Activated effector memory CD4-positive, alpha-beta T cell treated with anti-CD3 and anti-CD28 coated beads, Interleukin-2, amount 50 U/mL, for 16 hours (primary cell): ENCODE measurements around the gene SNRK.

ENCODE experiments used
- DNase-seq: peaks from one replicate; pipeline ENCODE4 v3.0.0-alpha.2; 2020

Gene SNRK

DNA sequence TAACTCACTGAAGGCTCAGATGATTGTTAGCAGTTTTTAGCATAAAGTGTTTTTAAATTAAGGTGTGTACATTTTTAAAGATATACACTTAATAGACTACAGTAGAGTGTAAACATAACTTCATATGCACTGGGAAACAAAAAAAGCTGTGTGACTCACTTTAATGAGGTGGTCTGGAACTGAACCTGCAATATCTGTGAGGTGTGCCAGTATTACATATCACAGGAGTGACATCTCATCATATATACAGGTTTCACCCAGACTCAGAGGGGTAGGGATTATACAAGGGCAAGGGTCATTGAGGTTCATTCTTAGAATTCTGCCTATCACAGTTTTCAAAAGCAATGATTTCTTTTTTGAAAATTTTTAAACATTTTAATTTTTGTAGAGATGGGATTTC, 7.3 kb upstream of the SNRK start:
- DNase-seq: no peak

DNA sequence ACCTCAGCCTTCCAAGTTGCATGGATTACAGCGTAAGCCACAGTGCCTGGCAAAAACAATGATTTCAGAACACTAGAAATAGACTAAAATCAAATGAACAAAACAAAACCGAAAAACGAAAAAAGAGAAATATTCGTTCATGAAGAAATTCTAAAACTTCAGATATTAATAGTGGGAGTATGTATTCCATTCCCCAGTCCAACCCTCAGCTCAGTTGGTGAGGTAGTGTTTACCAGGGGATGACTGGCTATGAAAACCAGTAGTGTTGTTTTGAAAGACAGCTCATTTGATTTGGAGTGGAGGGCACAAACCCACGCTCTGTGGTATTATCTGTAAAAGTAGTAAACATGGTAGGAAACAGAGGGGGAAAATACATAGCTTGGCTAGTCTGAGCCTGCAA, 6.8 kb upstream of the SNRK start:
- DNase-seq: no peak

DNA sequence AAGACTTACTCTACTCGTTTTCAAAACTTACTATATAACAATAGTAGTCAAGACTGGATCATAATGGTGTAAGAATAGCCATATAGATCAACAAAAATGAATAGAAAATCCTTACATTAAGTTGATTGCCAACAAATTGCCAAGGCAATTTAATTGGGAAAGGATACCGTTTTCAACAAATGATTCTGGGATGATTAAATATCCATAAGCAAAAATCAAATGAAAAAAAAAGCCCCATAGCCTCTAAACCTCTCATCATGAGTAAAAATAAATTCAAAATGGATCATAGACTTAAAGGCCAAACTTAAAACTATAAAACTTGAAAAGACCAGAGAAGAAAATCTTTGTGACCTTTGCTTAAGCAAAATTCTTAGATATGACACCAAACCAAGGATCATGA, 5.3 kb upstream of the SNRK start:
- no peak for DNase-seq

DNA sequence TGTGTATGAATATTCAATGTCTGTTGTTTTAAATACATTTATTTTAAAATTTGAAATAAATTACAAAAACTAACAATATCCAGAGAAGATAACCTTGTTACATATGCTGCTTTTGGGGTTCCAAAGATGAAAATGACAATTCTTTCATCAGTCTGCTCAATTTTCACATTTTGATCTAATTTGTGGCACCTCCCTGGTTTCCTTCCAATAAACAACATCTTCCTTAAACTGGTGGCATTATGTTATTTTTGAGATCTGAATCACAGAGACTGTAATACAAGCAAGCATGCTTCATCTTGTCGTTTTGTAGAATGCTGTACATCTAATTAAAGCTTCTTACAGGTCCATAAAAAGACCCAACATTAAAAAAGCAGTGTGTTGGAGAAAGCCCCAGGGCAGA, 2.2 kb upstream of the SNRK start:
- no peak for DNase-seq

DNA sequence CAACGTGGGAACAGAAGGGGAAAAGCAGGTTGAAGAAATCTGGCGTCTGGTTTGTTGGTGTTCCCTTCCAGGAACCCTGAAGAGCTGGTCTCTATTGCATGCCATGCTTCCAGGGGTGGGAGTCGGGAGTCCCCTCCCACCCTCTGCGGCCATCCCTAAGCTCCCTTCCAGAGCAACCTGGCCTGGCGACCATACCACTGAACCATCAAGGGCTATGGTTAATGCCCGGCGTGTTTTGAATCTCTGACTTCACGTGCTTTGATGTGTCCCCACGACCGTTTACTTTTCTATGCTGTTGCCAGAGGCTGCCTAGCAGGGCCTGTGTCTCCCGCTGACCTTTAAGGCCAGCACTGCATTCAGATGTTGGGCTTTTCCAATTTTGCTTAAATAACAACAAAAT, 696 bp upstream of the SNRK start:
- no peak for DNase-seq

DNA sequence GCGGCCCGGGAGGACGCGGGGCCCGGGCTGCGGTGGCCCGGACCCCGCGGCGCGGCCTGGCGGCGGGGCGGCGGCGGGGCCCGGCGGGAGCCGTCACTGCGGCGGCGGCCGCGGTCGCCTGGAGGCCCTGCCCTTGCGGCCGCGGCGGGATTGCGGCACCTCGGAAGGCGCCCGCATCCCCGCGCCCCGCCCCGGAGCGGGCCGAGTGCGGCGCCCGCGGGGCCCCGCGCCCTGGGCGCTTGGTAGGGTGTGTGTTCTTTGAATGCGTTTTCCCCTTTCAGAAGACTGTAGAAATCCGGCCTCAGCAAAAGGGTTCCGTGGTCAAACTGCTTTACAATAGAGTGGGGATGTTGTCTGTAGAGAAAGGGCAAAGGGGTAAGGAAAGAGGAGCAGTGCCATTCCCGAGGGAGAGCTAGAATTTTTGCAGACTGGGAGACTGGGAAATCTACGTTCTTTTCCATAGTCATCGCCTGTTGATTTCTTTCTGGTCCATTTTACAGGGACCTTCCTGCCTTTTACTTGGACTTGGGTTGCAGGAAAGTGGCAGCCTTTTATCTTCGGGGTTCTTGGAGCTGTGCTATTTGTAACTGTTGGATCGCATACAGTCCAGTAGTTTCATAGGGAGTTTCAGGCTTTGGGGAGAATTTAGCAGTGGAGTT, 630 bp downstream of the SNRK start:
- DNase-seq: peak; percentile 76

DNA sequence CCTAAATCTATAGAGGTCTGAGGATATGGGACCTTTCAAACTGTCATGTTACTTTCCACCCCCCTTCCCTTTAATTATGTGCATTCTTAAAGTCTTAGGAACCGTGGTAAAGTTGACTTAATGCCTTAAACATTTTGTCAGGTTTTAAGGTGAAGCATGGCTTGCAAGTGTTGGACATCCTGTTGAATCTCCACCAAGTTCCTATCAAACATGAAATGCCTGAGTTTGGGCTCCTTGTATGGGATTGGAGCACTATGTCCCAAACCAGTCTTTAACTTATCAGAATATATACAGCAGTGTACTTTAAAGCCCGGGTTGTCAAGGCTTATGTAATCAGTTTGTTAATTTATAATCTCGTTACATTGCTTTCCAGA, 1.1 kb downstream of the SNRK start:
- DNase-seq: no peak

DNA sequence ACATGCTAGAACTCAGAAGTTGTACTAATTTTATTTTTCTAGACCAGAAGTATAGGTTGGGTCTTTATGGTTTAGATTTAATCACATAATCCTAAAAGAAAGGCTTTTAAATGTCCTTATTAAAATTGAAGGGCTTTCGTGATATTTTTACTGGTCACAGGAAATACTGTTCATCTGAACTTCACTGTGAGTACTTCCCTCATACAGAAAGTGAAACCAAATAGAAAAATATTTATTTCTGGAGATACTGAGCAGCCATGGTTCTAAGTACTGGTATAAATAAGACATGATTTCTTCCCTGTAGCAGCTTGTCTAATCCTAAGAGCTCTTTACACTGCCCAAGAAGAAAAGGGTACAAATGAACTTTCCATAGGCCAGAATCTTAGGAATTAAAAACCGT, 2.0 kb downstream of the SNRK start:
- DNase-seq: no peak

DNA sequence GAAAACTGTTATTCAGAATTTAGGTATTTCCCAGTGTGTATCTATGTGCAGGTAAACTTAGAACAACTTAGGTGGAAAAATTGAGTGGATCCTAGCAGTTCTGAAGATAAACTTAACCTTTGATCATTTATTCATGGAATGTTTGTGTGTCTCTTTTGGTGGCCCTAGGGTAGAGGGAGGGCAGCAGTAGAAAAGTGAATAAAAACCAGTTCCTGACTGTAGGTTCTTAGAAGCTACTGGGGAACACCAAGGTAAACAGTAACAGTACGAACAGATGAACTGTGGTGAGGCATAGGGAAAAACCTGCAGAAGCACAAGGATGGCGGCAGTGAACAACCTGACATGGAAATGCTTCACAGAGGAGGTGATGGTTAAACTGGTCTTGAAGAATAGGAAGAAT, 2.5 kb downstream of the SNRK start:
- no peak for DNase-seq

DNA sequence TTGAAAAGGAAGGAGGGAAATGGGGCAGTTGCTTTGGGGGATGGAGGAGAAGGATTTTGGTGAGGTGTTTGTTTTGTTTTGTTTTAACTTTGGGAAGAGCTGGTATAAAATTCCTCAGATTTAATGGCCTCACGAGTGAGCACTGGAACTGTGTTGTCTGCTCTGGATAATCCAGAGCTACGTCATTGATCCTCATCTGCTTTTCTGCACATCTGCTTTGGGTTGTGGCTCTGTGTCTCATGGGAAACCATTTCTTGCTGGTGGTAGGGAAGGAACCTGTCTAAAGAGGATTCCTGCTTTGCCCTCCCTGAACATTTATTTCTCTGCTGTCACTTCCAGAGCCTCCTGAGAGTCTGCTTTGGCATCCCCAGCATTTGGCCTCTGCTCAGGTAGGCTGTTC, 3.1 kb downstream of the SNRK start:
- DNase-seq: no peak

DNA sequence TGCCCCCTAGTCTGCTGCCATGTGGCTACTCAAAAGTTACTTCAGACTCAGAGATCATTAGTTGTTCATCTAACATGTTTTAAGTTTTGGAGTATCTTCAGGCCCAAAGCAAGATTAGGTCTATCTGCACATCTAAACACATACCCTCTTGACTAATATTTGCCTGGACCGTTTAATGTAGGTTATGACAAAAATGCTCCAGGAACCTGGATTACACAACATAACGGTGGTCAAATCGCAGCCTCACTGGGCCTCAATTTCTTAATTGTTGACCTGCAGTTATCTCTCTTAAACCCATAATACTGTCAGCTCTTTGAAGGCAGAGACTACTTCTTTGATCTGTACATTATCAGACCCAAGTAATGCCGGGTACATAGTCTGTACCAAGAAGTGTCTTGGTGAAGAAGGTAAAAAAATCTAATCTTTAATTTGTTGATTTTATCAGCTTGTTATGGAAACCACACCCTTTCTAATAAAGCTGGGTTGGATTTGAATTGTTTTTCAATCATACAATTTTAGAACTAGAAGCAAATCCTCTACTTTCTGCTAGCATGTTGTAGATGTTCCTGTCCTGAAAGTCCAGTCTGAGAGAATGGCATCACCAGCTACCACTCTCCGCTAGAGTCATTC, 3.6 kb downstream of the SNRK start:
- no peak for DNase-seq

DNA sequence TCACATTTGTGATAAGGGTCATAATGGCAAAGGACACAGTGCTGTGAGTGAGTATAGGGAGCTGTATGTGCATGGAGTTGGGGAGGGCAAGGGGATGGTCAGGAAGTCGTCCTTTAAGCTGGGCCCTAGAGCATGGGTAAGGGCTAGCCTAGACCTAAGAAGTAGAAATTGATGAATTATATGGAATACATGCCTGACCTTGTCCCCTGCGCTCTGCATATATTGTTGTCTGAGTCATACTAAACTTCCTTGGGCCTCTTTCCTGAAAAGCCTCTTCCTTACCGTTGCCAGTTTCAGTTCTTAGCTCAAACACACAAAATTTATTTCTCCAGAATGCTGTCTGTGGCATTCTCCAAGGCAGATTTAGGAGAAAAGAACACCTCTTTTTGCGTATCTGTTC, 4.6 kb downstream of the SNRK start:
- no peak for DNase-seq

DNA sequence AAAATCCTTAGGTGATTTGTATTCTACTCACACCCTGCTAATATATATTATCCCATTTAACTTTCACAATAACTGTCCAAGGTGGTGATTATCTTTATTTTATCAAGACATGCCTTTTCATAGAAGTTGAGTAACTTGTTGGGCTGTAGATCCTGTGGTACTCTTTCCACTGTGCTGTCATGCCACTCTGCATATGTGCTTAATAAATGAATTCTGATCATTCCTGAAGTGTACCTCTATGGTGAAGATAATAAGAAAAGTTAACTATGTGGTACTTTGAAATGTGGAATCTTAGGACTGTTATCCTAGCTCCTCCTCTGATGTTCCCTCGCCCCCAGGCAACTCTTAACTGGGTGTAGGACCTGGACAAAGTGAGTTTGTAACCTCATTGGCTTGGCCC, 5.2 kb downstream of the SNRK start:
- DNase-seq: no peak

DNA sequence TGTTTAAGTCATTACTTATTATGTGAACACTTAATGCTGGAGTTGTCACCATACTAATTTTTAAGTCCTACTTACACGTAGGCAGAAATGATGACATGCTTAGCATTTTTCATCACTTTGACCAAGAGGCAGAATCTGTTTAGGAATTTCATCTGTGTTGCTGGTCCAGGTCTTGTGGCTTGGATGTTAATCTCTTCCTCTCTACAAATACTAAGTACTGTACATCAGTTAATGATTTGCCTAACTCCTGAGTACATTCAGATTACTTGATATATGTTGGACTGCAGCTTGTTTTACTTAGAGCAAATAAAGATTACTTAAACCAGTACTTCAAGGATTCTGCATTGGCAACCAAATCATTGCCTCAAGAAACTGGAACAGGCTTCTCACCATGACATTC, 8.6 kb downstream of the SNRK start:
- DNase-seq: no peak

DNA sequence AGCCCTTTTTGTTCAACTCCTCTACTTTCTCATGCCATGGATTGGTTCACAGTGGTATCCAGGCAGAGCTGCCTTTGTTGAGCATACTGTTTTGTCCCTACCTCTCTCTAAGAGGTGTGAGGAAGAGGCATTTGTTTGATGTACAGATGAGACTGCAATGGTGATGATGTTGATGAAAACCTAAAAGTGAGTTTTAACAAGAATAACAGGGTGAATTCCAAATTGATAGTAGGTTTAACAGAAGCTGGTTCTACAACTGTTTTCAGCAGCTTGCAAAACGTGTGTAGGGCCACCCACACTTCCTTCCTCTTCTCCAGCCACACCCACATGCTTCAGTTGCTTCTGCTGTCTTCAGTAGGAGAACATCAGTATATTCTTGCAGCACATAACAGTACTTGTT, 10.2 kb downstream of the SNRK start:
- DNase-seq: peak; percentile 83

DNA sequence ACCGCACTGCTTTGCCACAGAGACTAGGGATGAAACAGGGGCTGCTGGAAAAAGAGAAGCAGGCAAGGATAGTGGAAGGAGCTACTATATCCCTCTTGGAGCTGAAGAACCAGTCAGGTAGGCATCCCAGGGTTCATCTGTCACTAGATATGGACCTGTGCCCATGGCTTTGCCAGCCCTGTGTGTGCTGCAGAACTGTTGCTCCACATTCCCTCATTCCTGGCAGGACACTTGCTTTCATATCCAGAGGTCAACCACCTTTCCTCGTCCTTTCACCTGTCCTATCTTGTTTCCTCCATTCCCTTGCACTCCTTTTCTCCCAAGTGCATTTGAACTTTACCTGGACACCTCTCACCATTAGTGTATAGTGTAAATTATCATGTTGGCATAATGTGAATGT, 12.0 kb downstream of the SNRK start:
- DNase-seq: no peak

DNA sequence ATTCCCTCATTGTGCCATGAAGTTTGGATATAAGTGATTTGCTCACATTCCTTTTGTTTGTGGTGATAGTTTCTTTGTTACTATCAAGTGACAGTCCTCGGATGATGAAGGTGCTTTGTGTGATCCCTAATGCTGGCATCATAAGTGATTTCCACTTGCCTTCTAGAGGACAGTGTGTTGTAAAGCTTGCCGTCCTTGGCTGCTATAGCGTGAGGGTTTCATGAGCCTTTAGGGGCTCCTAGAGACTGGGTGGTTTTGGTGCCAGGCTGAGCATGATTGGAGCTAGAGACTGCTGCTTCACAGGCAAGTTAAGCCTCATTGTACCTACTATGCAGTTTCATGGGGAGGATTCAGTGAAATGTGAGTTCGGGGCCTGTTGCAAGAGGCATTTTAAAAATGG, 12.4 kb downstream of the SNRK start:
- no peak for DNase-seq

DNA sequence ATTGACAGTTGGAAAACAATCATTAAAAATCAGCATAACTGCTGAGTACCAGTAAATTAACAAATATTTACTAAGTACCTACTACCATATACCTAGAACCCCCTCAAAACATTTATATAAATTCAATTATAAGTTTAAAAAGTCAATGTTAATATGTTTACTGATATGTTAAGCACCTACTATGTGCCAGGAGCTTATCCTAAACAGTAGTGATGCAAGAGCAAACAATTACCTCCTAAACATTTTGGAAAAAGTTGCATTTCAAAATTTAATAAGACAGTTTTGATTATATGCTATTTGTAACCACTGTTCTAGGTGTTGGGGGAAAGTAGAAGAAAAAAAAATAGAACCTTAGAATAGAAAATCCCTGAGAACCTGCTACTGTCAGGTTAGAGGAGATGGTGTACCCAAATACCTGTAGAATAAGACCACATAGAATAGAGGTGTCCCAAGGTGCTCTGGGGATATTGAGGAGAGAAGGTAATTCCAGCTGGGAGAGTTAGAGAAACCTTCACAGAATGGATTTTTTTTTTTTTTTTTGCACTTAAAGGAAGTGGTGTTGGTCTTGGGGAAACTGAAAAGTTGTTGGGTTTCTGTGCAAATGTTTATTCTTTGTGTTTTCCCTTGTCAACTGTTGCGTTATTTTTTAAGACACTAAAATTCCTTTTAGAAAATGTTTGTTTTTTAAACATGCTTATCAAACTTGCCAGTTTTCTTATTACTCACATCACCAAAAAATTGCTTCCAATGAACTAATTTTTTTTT, 16.0 kb downstream of the SNRK start:
- DNase-seq: no peak

DNA sequence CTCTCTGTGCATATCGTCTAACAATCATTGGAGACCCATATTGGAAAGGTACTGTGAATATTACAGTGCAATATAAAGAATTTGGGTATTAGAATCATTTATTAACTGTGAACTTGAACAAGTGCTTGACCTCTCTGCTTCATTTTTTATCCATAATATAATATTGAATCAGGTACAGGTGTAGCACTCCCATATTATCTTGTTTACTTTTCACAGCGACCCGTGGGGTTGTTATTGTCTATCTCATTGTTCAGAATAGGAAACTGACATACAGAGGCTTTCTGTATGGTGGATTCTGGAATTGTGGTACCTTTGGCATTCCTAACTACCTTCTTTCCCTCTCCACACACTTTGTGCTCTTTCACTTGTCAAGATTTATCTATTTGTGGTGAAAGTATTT, 17.8 kb downstream of the SNRK start:
- DNase-seq: no peak

DNA sequence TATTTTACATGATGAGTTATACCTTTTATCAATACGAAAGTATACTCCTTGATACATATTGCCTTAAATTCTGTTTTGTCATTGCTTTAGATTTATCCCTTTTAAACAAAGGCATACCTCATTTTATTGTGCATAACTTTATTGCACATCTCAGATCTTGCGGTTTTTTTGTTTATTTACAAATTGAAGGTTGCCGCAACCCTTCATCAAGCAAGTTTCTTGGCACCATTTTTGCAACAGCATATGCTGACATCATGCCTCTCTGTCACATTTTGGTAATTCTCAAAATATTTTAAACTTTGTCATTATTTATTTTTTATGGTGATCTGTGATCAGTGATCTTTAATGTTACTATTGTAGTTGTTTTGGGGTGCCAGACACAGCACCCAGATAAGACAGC, 20.9 kb downstream of the SNRK start:
- no peak for DNase-seq

DNA sequence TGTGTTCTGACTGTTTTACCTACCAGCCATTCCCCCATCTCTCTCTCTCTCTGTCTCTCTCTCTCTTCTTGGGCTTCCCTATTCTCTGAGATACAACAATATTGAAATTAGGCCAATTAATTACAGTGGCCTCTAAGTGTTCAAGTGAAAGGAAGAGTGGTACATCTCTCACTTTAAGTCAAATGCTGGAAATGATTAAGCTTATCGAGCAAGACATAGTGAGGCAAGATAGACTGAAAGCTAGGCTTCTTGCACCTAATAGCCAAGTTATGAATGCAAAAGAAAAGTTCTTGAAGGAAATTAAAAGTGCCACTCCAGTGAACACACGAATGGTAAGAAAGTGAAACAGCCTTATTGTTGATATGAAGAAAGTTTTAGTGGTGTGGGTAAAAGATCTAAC, 21.3 kb downstream of the SNRK start:
- no peak for DNase-seq

DNA sequence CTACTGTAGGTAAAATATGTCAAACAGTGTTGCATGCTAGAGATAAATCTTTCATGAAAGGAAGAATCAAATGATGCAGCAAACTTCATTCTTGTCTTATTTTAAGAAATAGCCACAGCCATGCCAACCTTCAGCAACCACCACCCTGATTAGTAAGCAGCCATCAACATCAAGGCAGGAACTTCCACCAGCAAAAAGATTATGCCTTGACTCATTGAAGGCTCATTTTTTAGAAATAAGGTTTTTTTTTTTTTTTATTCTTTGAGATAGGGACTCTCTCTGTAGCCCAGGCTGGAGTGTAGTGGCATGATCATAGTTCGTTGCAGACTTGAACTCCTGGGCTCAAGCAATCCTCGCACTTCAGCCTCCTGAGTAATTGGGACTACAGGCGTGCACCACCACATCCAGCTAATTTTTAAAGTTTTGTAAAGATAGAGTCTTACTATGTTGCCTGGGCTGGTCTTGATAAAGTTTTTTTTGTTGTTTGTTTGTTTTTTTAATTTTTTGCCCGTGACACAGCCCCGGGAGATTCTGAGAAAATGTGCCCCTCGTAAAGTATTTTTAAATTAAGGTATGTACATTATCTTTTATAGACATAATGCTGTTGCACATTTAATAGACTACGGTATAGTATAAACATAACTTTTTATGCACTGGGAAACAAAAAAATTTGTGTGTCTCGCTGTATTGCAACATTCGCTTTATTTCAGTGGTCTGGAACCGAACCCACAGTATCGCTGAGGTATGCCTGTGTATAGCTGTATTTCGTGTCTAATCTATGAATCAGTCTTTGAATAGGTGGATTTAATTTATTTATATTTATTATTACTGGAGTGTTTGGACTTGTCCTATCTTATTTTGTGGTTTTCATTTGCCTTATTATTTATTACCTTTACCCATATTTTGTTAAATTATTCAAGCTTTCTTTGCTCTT, 23.3 kb downstream of the SNRK start:
- no peak for DNase-seq

DNA sequence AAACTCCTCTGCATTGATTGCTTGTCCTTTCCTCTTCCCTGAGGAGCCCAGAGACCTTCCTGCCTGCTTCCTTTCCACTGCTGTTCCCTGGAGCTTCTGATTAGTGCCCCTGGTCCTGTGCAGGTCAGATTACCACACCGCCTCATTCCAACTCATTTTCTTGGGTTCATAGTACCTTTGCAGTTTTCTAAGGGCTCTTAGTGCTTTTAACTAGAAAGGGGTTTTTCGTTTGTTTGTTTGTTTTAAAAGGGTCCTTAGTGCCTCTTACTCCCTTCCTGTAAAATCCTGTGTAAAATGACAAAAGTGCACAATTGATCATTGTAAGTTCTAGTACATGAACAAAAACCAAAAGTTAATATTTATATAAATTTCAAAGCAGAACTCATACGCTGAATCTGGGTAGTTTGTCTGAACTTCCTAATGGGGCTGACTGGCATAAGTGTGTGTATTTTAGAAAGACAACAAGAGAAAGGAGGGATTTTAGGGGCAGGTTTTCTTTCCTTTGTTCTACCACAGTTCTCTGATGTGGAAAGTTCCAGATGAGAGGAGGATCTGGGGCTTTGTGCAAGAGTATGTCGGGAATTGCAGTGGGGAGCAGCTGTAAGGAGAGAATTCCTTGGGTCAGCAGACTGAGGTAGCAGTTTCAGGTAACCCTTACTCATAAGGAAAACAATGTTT, 30.6 kb downstream of the SNRK start:
- no peak for DNase-seq
